GM23338 (cell line): ENCODE data around the gene FASN. TPM values are rescaled to one million over a fixed set of nuclear protein-coding genes. Genes with fewer than 3 reads are reported as not detected.

Experiments used
- ATAC-seq: fragments of 200-7000 bp; cut with Tn5 transposase; 3 replicates; pipeline ENCODE4 v1.9.1; 2020
- DNase-seq: peaks from one replicate; pipeline ENCODE4 v3.0.0-alpha.2; 2015; ENCODE audit warnings: low spot score
- H2AFZ ChIP-seq: fragments of 200-600 bp; sonication (generic); 2 replicates; pipeline ENCODE4 v1.8.0; 2016; ENCODE audit warnings: antibody characterized with exemption, mild to moderate bottlenecking, moderate library complexity
- H3F3A ChIP-seq: fragments of 200-600 bp; sonication (generic); replicated peaks from 2 replicates; pipeline ENCODE4 v1.8.0; 2017; ENCODE audit warnings: antibody characterized with exemption, mixed run types, low read depth
- H3K27ac ChIP-seq: fragments of 200-600 bp; sonication (generic); 2 replicates; pipeline ENCODE4 v1.6.1; 2016; ENCODE audit warnings: low read depth
- H3K27me3 ChIP-seq: fragments of 200-600 bp; sonication (generic); 2 replicates; pipeline ENCODE4 v1.8.0; 2016; ENCODE audit warnings: mild to moderate bottlenecking, mixed run types, moderate library complexity; ENCODE audit not compliant: insufficient read depth
- H3K36me3 ChIP-seq: fragments of 200-600 bp; sonication (generic); 2 replicates; pipeline ENCODE4 v1.8.0; 2016; ENCODE audit warnings: mild to moderate bottlenecking; ENCODE audit not compliant: insufficient read depth
- H3K4me1 ChIP-seq: fragments of 200-600 bp; sonication (generic); 2 replicates; pipeline ENCODE4 v1.8.0; 2016; ENCODE audit warnings: mild to moderate bottlenecking, moderate library complexity; ENCODE audit not compliant: insufficient read depth
- H3K4me2 ChIP-seq: fragments of 200-600 bp; sonication (generic); 2 replicates; pipeline ENCODE4 v1.7.1; 2017; ENCODE audit warnings: mixed run types
- H3K4me3 ChIP-seq: fragments of 200-600 bp; sonication (generic); 2 replicates; pipeline ENCODE4 v1.6.1; 2016; ENCODE audit warnings: mixed run types
- H3K79me2 ChIP-seq: fragments of 200-600 bp; sonication (generic); replicated peaks from 2 replicates; pipeline ENCODE4 v1.8.0; 2017; ENCODE audit warnings: mild to moderate bottlenecking; ENCODE audit not compliant: insufficient read depth
- H3K9me2 ChIP-seq: fragments of 200-600 bp; sonication (generic); 2 replicates; pipeline ENCODE4 v1.8.0; 2017; ENCODE audit not compliant: insufficient read depth
- H4K20me1 ChIP-seq: fragments of 200-600 bp; sonication (generic); replicated peaks from 2 replicates; pipeline ENCODE4 v1.8.0; 2017; ENCODE audit warnings: mild to moderate bottlenecking; ENCODE audit not compliant: insufficient read depth
- H3K27ac Mint-ChIP-seq: 2 replicates; pipeline ENCODE4 v1.8.0; 2020; ENCODE audit warnings: inconsistent platforms, mild to moderate bottlenecking, moderate library complexity, mixed read lengths
- H3K27me3 Mint-ChIP-seq: 3 replicates; pipeline ENCODE4 v1.8.0; 2022; ENCODE audit warnings: low read depth, mild to moderate bottlenecking, moderate library complexity, mixed read lengths, inconsistent platforms; ENCODE audit not compliant: insufficient read depth, poor library complexity
- H3K36me3 Mint-ChIP-seq: 3 replicates; pipeline ENCODE4 v1.8.0; 2021; ENCODE audit warnings: low read depth, mild to moderate bottlenecking, inconsistent platforms, moderate library complexity, mixed read lengths
- H3K4me1 Mint-ChIP-seq: 3 replicates; pipeline ENCODE4 v1.8.0; 2020; ENCODE audit warnings: mild to moderate bottlenecking, inconsistent platforms, mixed read lengths
- H3K4me3 Mint-ChIP-seq: 3 replicates; pipeline ENCODE4 v1.8.0; 2021; ENCODE audit warnings: moderate library complexity, mild to moderate bottlenecking, inconsistent platforms, mixed read lengths
- H3K9me3 Mint-ChIP-seq: 3 replicates; pipeline ENCODE4 v1.8.0; 2020; ENCODE audit warnings: moderate library complexity, mild to moderate bottlenecking, inconsistent platforms, mixed read lengths
- CREB1 ChIP-seq: fragments of 250-450 bp; sonication (Bioruptor Pico); IDR thresholded peaks from 2 replicates; pipeline ENCODE4 v1.5.0; 2020; ENCODE audit warnings: low read depth, mild to moderate bottlenecking, moderate library complexity
- CTCF ChIP-seq, 2 experiments: fragments of 200-600 bp in 1 of 2; sonication (generic) in 1 of 2; conservative IDR thresholded peaks; 2 replicates each; pipeline versions ENCODE4 v1.5.1 to v1.6.1; 2016 to 2017; ENCODE audit warnings: antibody characterized with exemption in 2 of 2, low read depth in 2 of 2, mild to moderate bottlenecking in 2 of 2, moderate library complexity in 1 of 2
- ETS1 ChIP-seq: IDR thresholded peaks from 2 replicates; pipeline ENCODE4 v1.6.1; 2016; ENCODE audit warnings: antibody characterized with exemption
- EZH2 ChIP-seq: fragments of 200-600 bp; sonication (generic); IDR thresholded peaks from one replicate; pipeline ENCODE4 v1.8.0; 2017; ENCODE audit warnings: antibody characterized with exemption, mild to moderate bottlenecking, low read depth; ENCODE audit not compliant: unreplicated experiment
- EZH2phosphoT487 ChIP-seq: fragments of 200-600 bp; sonication (generic); IDR thresholded peaks from one replicate; pipeline ENCODE4 v1.8.1; 2018; ENCODE audit warnings: antibody characterized with exemption; ENCODE audit not compliant: unreplicated experiment
- JUNB ChIP-seq: IDR thresholded peaks from one replicate; pipeline ENCODE4 v1.6.1; 2016; ENCODE audit warnings: antibody characterized with exemption; ENCODE audit not compliant: unreplicated experiment
- NANOG ChIP-seq: IDR thresholded peaks from 2 replicates; pipeline ENCODE4 v1.6.1; 2016; ENCODE audit warnings: antibody characterized with exemption, borderline replicate concordance
- POLR2AphosphoS5 ChIP-seq: IDR thresholded peaks from 2 replicates; pipeline ENCODE4 v1.6.1; 2016; ENCODE audit warnings: antibody characterized with exemption, low read depth
- REST ChIP-seq: IDR thresholded peaks from one replicate; pipeline ENCODE4 v1.6.1; 2018; ENCODE audit warnings: antibody characterized with exemption; ENCODE audit not compliant: unreplicated experiment
- STAT1 ChIP-seq: IDR thresholded peaks from one replicate; pipeline ENCODE4 v1.6.1; 2016; ENCODE audit warnings: antibody characterized with exemption; ENCODE audit not compliant: unreplicated experiment
- ZNF114 ChIP-seq: fragments of 250-450 bp; sonication (Bioruptor Pico); IDR thresholded peaks from 2 replicates; pipeline ENCODE4 v1.5.0; 2020; ENCODE audit warnings: mild to moderate bottlenecking, moderate library complexity
- ZNF331 ChIP-seq: fragments of 250-450 bp; sonication (Bioruptor Pico); IDR thresholded peaks from 2 replicates; pipeline ENCODE4 v1.5.0; 2020; ENCODE audit warnings: low read depth, mild to moderate bottlenecking, moderate library complexity
- ZNF462 ChIP-seq: fragments of 250-450 bp; sonication (Bioruptor Pico); IDR thresholded peaks from 2 replicates; pipeline ENCODE4 v1.5.0; 2020; ENCODE audit warnings: mild to moderate bottlenecking, moderate library complexity
- polyA plus RNA-seq: library from polyadenylated mRNA; unstranded; fragments of >200 nt; fragmentation: Nextera tagmentation; extraction: Ambion mirVana; gene quantifications from 2 replicates; pipeline ENCODE4 v1.2.1, GENCODE V29; 2016
- total RNA-seq: library from RNA; depleted of rRNA; stranded (reverse); fragments of >200 nt; shearing (Covaris generic); gene quantifications from 2 replicates; pipeline ENCODE4 v1.2.3, GENCODE V29; 2014

FASN gene
- total and polyA plus RNA-seq, 2 experiments from 2014 or later: 120 to 849 TPM

GRCh38 chr17:82120148-82120547 is 22.1 kb upstream of the FASN start:
- Mint-ChIP-seq H3K4me3 (no peak overlapping the region), H3K4me1 (peaks cover 21% of the 10 kb centered on the region), H3K27me3 (peaks cover 9% of the 10 kb centered on the region), H3K9me3 (no peaks in the 10 kb centered on the region), H3K27ac (no peak overlapping the region), H3K36me3 (no peaks in the 10 kb centered on the region)
- Histone ChIP-seq H4K20me1 (no peaks in the 10 kb centered on the region; the same call in 1 of the 2 replicates), H3F3A (no peaks in the 10 kb centered on the region), H3K27ac (no peak overlapping the region), H3K4me3 (no peak overlapping the region), H2AFZ (no peak overlapping the region), H3K79me2 (no peaks in the 10 kb centered on the region), H3K4me2 (no peak overlapping the region), H3K9me2 (no peaks in the 10 kb centered on the region), H3K27me3 (no peaks in the 10 kb centered on the region), H3K4me1 (no peaks in the 10 kb centered on the region), H3K36me3 (no peaks in the 10 kb centered on the region)
- TF ChIP-seq POLR2AphosphoS5: no peak
- TF ChIP-seq STAT1: no peak
- TF ChIP-seq JUNB: no peak
- TF ChIP-seq ZNF331 (CRISPR knock-in tag): no peak
- TF ChIP-seq EZH2: no peak
- TF ChIP-seq REST: no peak
- TF ChIP-seq NANOG: no peak
- no peak for TF ChIP-seq ZNF114 (CRISPR knock-in tag)
- no peak for TF ChIP-seq ZNF462 (CRISPR knock-in tag)
- TF ChIP-seq CTCF (conservative IDR thresholded peaks at IDR 0.05; ENCODE audit: low read depth in 2 of 2): no peak
- TF ChIP-seq ETS1: no peak
- TF ChIP-seq EZH2phosphoT487: no peak
- no peak for TF ChIP-seq CREB1
- DNase-seq (no peak), ATAC-seq (no peak)
